Progenitor cell of endocrine pancreas (in vitro differentiated cells): ENCODE measurements around the gene TOR1B. TPM values are rescaled to one million over a fixed set of nuclear protein-coding genes. Genes with fewer than 3 reads are reported as not detected.

Source experiments
- DNase-seq: peaks from one replicate; pipeline ENCODE4 v3.0.0; 2021; ENCODE audit warnings: low spot score; ENCODE audit not compliant: unreplicated experiment
- H3K27ac Mint-ChIP-seq: 2 replicates; pipeline ENCODE4 v1.8.0; 2021; ENCODE audit warnings: mild to moderate bottlenecking, moderate library complexity, mixed read lengths
- H3K27me3 Mint-ChIP-seq: 2 replicates; pipeline ENCODE4 v1.8.0; 2021; ENCODE audit warnings: mixed read lengths
- H3K36me3 Mint-ChIP-seq: 2 replicates; pipeline ENCODE4 v1.8.0; 2022; ENCODE audit warnings: mixed read lengths; ENCODE audit not compliant: insufficient read depth
- H3K4me1 Mint-ChIP-seq: 2 replicates; pipeline ENCODE4 v1.8.0; 2021; ENCODE audit warnings: low read depth, mixed read lengths
- H3K4me3 Mint-ChIP-seq: 2 replicates; pipeline ENCODE4 v1.8.0; 2021; ENCODE audit warnings: low read depth, mild to moderate bottlenecking, moderate library complexity, mixed read lengths
- H3K9me3 Mint-ChIP-seq: 2 replicates; pipeline ENCODE4 v1.8.0; 2021; ENCODE audit warnings: low read depth, mixed read lengths
- total RNA-seq: library from RNA; stranded (reverse); gene quantifications from 2 replicates; pipeline ENCODE4 v1.2.1, GENCODE V29; 2021
- TF ChIP-seq, protein P1 (sequence below): fragments of 200-600 bp; sonication (generic); IDR thresholded peaks from one replicate; pipeline ENCODE4 v1.5.0; 2021; ENCODE audit warnings: antibody characterized with exemption, mild to moderate bottlenecking; ENCODE audit not compliant: unreplicated experiment

TOR1B gene
- total RNA-seq, 1 donor from 2014 or later, result 19.8 TPM

DNA sequence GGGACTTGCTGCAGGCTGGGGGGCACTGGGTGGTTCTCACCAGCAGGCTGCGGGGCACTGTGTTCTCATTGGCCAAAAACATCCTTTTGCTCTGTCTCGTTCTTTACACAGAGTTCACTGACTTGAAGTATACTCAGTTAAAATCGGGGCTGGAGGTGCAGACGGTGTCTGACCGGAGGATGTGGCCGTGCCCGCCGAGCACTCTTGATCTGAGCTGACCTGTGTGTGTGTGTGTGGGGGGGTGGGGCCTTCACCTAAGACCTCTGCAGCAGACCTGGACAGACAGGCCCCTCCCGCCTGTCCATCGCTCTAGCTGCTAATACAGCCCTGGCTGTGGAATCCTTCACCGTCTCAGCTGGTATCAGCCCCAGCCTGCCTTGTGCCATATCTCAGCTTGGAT, 7.1 kb downstream of the TOR1B start:
- Mint-ChIP-seq H3K36me3 (peaks cover 14% of the 10 kb centered on the region), H3K4me3 (no peak overlapping the region), H3K9me3 (no peaks in the 10 kb centered on the region), H3K4me1 (peaks cover 5% of the 10 kb centered on the region), H3K27ac (peak overlapping the region; percentile 10), H3K27me3 (no peaks in the 10 kb centered on the region)
- TF ChIP-seq, protein P1, sequence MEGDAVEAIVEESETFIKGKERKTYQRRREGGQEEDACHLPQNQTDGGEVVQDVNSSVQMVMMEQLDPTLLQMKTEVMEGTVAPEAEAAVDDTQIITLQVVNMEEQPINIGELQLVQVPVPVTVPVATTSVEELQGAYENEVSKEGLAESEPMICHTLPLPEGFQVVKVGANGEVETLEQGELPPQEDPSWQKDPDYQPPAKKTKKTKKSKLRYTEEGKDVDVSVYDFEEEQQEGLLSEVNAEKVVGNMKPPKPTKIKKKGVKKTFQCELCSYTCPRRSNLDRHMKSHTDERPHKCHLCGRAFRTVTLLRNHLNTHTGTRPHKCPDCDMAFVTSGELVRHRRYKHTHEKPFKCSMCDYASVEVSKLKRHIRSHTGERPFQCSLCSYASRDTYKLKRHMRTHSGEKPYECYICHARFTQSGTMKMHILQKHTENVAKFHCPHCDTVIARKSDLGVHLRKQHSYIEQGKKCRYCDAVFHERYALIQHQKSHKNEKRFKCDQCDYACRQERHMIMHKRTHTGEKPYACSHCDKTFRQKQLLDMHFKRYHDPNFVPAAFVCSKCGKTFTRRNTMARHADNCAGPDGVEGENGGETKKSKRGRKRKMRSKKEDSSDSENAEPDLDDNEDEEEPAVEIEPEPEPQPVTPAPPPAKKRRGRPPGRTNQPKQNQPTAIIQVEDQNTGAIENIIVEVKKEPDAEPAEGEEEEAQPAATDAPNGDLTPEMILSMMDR, result no peak
- DNase-seq, result no peak

DNA sequence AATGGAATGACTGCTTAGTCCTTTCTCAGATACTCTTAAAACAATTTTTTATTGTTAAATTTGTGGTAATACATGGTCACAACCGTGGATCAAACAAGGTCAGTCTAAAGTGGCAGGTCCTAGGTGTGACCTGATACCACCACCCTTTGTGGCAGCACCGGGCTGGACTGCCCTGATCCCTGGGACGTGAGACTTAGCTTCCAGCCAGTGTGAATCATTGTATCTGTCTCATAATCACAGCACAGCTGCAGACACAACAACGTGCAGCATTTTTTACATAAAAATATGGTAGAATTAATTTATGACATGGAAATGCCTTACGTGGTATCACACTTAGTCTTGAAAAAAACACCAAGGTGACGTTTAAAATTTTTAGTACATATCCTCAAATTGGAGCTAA, 7.8 kb downstream of the TOR1B start:
- Mint-ChIP-seq H3K27ac (no peak overlapping the region), H3K36me3 (peaks cover 16% of the 10 kb centered on the region), H3K27me3 (no peaks in the 10 kb centered on the region), H3K9me3 (no peaks in the 10 kb centered on the region), H3K4me3 (no peak overlapping the region), H3K4me1 (peaks cover 5% of the 10 kb centered on the region)
- TF ChIP-seq, protein P1, result no peak
- no peak for DNase-seq

DNA sequence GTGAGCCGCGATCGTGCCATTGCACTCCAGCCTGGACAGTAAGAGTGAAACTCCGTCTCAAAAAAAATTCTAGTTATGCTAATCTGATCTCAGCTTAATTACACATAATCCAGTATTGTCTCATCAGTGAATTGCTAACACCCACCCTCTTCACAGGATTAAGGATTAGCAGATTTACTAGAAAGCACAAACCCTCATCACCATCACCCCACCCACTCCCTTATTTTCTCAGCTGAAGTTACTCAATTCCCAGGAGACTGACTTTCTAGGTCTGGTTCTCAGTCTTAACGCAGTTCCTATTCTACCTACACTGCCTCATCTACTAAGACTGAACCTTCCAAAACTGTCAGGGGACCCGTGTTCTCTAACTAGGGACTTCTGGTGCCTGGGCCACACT, 9.0 kb downstream of the TOR1B start:
- Mint-ChIP-seq H3K27ac (peak overlapping the region; percentile 67), H3K36me3 (peaks cover 14% of the 10 kb centered on the region), H3K27me3 (no peaks in the 10 kb centered on the region), H3K4me1 (peaks cover 5% of the 10 kb centered on the region), H3K4me3 (no peak overlapping the region), H3K9me3 (no peaks in the 10 kb centered on the region)
- TF ChIP-seq, protein P1, result no peak
- no peak for DNase-seq

DNA sequence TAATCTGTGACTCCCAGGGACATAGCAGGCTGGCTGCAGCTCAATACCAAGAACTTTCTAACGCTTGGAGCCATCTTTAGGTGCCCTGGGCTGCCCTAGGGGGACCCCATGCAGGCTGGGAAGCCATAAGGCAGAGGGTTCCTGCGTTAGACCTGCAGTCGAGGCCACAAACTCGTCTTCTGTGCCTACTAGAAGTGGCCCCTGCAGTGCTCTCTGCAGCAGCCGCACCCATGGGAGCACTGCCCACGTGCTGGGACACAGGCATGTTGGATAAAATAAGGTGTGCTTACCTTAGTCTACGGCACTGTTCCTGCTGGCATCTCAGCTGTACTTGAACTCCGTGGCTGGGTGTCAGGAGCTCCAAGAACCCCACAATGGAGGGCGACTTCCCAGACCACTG, 9.4 kb downstream of the TOR1B start:
- Mint-ChIP-seq H3K4me3 (no peak overlapping the region), H3K36me3 (peaks cover 10% of the 10 kb centered on the region), H3K27ac (peak overlapping the region; percentile 67), H3K9me3 (no peaks in the 10 kb centered on the region), H3K27me3 (no peaks in the 10 kb centered on the region), H3K4me1 (peaks cover 5% of the 10 kb centered on the region)
- TF ChIP-seq, protein P1, result no peak
- no peak for DNase-seq

DNA sequence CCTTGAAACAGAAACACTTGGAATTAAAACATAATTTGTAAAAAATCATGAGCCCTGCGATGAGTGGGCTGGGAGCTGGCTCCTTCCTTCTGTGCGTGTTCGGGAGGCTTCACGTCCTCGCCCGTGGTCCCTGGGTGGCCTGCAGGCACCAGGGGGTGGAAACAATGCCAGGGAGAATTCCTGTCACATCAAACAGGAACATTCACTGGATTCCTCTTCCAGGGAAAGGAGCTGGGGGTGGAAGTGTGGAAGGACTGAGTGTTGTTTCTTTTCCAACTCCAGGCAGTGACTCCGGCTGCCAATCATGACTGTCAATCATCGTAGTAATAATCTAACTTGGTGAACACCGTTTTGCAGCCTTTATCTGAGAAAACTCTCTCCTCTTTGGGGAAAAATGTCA, 10.7 kb downstream of the TOR1B start:
- TF ChIP-seq, protein P1, result no peak
- Mint-ChIP-seq H3K27ac (peak overlapping the region; percentile 52), H3K9me3 (no peaks in the 10 kb centered on the region), H3K4me3 (no peak overlapping the region), H3K27me3 (no peaks in the 10 kb centered on the region), H3K4me1 (peaks cover 5% of the 10 kb centered on the region), H3K36me3 (peaks cover 12% of the 10 kb centered on the region)
- DNase-seq, result no peak
